ENCODE results near the gene STXBP6.

The STXBP6 gene

DNA sequence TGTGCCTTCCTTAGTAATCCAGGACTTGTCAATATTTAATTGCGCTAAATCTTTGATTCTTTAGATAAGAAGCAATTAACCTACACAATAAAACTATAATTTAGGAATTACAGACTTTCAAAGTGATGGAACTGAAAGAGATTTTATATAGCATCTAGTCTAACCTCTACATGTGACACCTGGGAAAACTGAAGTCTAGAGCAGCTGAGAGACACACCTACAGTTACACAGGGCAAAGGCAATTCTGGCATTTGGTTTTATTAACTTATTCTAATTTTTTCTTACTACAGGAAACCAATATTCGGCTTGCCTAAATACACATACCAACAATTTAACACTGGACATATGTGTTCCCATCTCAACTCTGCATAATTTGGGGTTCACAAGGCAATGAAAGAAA is 196.5 kb downstream of the STXBP6 start:
- Mint-ChIP-seq H3K4me1 (peaks cover 8% of the 10 kb centered on the region), H3K27ac (no peak overlapping the region), H3K4me3 (no peak overlapping the region), H3K36me3 (ENCODE audit: low read depth) (no peaks in the 10 kb centered on the region), H3K9me3 (no peaks in the 10 kb centered on the region), H3K27me3 (ENCODE audit: low read depth) (no peaks in the 10 kb centered on the region)
- TF ChIP-seq, protein P1, sequence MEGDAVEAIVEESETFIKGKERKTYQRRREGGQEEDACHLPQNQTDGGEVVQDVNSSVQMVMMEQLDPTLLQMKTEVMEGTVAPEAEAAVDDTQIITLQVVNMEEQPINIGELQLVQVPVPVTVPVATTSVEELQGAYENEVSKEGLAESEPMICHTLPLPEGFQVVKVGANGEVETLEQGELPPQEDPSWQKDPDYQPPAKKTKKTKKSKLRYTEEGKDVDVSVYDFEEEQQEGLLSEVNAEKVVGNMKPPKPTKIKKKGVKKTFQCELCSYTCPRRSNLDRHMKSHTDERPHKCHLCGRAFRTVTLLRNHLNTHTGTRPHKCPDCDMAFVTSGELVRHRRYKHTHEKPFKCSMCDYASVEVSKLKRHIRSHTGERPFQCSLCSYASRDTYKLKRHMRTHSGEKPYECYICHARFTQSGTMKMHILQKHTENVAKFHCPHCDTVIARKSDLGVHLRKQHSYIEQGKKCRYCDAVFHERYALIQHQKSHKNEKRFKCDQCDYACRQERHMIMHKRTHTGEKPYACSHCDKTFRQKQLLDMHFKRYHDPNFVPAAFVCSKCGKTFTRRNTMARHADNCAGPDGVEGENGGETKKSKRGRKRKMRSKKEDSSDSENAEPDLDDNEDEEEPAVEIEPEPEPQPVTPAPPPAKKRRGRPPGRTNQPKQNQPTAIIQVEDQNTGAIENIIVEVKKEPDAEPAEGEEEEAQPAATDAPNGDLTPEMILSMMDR (IDR thresholded peaks at IDR 0.05; ENCODE audit: unreplicated experiment in 3 of 3): no peak

DNA sequence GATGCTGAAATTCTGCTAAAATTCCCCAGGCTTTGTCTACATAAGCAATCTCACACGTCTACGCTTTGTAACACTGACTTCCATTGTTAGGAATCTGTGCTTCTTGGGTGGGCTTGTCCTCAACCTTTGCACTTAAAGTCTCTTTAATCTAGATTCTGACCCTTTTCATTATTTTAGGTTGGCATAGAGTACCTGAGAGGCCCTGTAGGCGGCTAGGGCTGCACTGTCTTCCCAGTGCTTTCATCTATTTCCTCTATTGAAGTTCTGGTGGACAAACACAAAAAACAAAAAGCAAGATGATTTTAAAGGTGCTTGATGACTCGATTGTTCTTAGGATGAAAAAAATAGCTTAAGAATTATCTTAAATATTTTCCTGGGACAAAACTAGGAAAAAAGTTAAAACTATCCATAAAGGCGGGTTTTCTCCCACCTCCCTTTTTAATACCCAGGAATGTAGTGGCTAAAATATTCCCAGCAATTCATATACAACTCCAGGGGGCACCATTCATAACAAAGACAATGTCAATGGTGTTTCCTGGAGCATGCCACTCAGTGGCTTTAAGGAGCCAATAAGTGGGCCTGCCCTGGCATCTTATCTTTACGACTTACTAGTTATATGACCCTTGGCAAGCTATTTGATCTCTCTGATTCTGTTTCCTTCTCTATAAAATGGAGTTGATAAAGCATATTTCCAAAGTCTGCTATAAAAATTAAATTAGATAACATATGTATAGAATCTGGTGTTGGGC is 197.5 kb downstream of the STXBP6 start:
- H3K27me3 Mint-ChIP-seq (ENCODE audit: low read depth): no peaks in the 10 kb centered on the region
- peaks cover 18% of the 10 kb centered on the region for H3K4me1 Mint-ChIP-seq
- H3K27ac Mint-ChIP-seq: peak overlapping the region in 1 of 3 experiments; percentile 36
- H3K4me3 Mint-ChIP-seq: no peak overlapping the region
- H3K9me3 Mint-ChIP-seq: no peaks in the 10 kb centered on the region
- H3K36me3 Mint-ChIP-seq (ENCODE audit: low read depth): no peaks in the 10 kb centered on the region
- TF ChIP-seq, protein P1 (IDR thresholded peaks at IDR 0.05; ENCODE audit: unreplicated experiment in 3 of 3): no peak

DNA sequence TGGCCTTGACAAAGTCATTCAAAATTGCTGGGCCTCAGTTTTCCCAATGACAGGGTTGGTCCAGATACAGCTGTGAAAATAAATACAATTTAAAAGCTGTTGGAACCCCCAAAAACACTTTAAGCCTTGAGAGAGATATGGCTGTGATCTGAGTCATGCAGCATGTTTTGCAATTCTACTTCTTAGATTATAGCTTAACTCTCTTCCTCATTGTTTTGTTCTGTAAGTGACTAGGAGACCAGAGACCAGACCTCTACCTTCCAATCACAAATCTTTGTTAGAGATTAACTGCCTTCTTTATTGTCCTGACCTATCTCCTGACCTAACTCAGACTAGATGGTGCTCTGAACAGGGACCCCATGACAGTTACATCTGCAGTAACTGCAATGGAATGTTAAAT is 198.1 kb downstream of the STXBP6 start:
- Mint-ChIP-seq H3K36me3 (ENCODE audit: low read depth) (no peaks in the 10 kb centered on the region), H3K4me1 (peaks cover 20% of the 10 kb centered on the region), H3K27ac (peak overlapping the region in 2 of 3 experiments; percentile 36 to 42), H3K9me3 (no peaks in the 10 kb centered on the region), H3K27me3 (ENCODE audit: low read depth) (no peaks in the 10 kb centered on the region), H3K4me3 (no peak overlapping the region)
- TF ChIP-seq, protein P1 (IDR thresholded peaks at IDR 0.05; ENCODE audit: unreplicated experiment in 3 of 3): no peak

DNA sequence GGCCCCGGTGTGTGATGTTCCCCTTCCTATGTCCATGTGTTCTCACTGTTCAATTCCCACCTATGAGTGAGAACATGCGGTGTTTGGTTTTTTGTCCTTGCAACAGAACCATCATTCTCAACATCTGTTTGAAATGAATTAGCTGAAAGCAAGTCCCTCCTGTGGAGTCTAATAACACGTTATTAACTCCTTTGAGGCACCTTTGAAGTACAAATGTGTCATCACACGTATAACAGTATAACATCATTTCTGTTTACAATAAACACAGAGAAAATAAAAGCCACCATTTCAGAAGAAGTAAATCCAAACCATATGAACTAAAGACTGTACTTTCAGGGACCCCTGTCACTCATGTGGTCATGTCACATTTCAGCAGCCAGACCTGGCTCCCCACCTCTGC is 198.5 kb downstream of the STXBP6 start:
- TF ChIP-seq, protein P1 (IDR thresholded peaks at IDR 0.05; ENCODE audit: unreplicated experiment in 3 of 3): no peak

DNA sequence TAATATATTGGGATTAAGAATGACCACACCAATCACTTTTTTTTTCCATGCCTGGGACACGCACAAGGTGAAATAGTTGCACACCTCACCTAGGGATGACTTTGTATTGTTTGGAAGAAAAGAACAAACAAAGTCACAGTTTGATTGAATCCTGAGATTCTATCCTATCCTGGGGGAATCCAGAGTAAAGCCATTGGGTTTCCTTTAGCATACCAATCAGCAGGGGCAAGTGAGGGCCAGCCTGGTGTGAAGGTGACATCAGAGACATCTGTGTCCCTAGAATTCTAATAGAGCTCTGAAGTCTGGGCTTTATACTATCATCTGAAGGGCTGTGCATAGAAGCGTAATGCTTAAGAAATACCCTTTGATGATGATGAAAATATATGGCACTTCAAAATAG is 199.9 kb downstream of the STXBP6 start:
- Mint-ChIP-seq H3K9me3 (no peaks in the 10 kb centered on the region), H3K4me1 (peaks cover 20% of the 10 kb centered on the region), H3K27me3 (ENCODE audit: low read depth) (no peaks in the 10 kb centered on the region), H3K4me3 (no peak overlapping the region), H3K27ac (no peak overlapping the region), H3K36me3 (ENCODE audit: low read depth) (no peaks in the 10 kb centered on the region)
- TF ChIP-seq, protein P1 (IDR thresholded peaks at IDR 0.05; ENCODE audit: unreplicated experiment in 3 of 3): no peak

More for the DNA sequence above, 198.5 kb downstream of the STXBP6 start:
- Mint-ChIP-seq H3K9me3 (no peaks in the 10 kb centered on the region), H3K36me3 (ENCODE audit: low read depth) (no peaks in the 10 kb centered on the region), H3K4me3 (no peak overlapping the region), H3K27me3 (ENCODE audit: low read depth) (no peaks in the 10 kb centered on the region), H3K4me1 (peaks cover 20% of the 10 kb centered on the region), H3K27ac (peak overlapping the region in 1 of 3 experiments; percentile 42)

DNA sequence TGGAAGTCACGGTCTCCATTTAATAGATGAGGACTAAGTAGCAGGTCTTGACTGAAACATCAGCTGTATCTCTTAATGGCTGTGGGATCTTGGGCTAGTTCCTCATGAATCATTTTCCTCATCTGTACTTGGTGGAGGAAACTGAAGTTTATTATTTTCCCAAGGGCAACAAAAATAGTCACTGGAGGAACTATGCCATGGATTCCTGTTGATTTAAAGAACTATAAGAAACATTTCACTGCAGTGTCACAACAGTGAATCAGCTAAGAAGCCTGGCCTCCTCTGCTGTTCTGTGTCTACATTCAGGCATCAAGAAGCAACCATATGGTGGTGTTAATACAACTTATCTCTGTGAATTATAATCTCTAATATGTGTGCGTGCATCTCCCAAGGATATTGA is 200.5 kb downstream of the STXBP6 start:
- Mint-ChIP-seq H3K9me3 (no peaks in the 10 kb centered on the region), H3K27ac (peak overlapping the region in 1 of 3 experiments; percentile 60), H3K4me3 (no peak overlapping the region), H3K27me3 (ENCODE audit: low read depth) (no peaks in the 10 kb centered on the region), H3K36me3 (ENCODE audit: low read depth) (no peaks in the 10 kb centered on the region), H3K4me1 (peaks cover 20% of the 10 kb centered on the region)
- TF ChIP-seq, protein P1 (IDR thresholded peaks at IDR 0.05; ENCODE audit: unreplicated experiment in 3 of 3): no peak
